H7 (cell line): ENCODE results near the gene FSTL4. TPM values are rescaled to one million over a fixed set of nuclear protein-coding genes. Genes with fewer than 3 reads are reported as not detected.

ENCODE experiments used
- DNase-seq: peaks from one replicate; pipeline ENCODE4 v3.0.0; 2012
- H3K27me3 ChIP-seq: 2 replicates; pipeline ENCODE4 v1.6.0; 2011; ENCODE audit warnings: mild to moderate bottlenecking, low read length; ENCODE audit not compliant: control insufficient read depth, insufficient read depth
- H3K36me3 ChIP-seq: replicated peaks from 2 replicates; pipeline ENCODE4 v1.5.1; 2011; ENCODE audit warnings: low read length; ENCODE audit not compliant: control insufficient read depth, insufficient read depth
- H3K4me3 ChIP-seq: 2 replicates; pipeline ENCODE4 v1.5.1; 2011; ENCODE audit warnings: low read depth, mild to moderate bottlenecking, control low read depth, low read length, moderate library complexity; ENCODE audit not compliant: insufficient read depth
- total RNA-seq: library from RNA; depleted of rRNA; stranded (reverse); fragments of >200 nt; shearing (Covaris generic); gene quantifications from 2 replicates; pipeline ENCODE4 v1.2.3, GENCODE V29; 2014

FSTL4 gene
- total RNA-seq, 1 experiment from 2014 or later: 2.4 TPM

GRCh38 chr5:133155326-133155969, 456.9 kb downstream of the FSTL4 start:
- no peak overlapping the region for H3K4me3 ChIP-seq
- H3K36me3 ChIP-seq: no peaks in the 10 kb centered on the region
- DNase-seq: no peak
- no peaks in the 10 kb centered on the region for H3K27me3 ChIP-seq

- H3K36me3 ChIP-seq: no peaks in the 10 kb centered on the region
- no peak overlapping the region for H3K4me3 ChIP-seq
- H3K27me3 ChIP-seq: no peaks in the 10 kb centered on the region
- no peak for DNase-seq
These were observed 457.9 kb downstream of the FSTL4 start for GRCh38 chr5:133154274-133155075.

- Histone ChIP-seq H3K36me3 (no peaks in the 10 kb centered on the region), H3K27me3 (no peaks in the 10 kb centered on the region), H3K4me3 (no peak overlapping the region)
- no peak for DNase-seq
These were observed 461.3 kb downstream of the FSTL4 start for GRCh38 chr5:133150909-133151544.

- DNase-seq: no peak
- Histone ChIP-seq H3K36me3 (no peaks in the 10 kb centered on the region), H3K4me3 (no peak overlapping the region), H3K27me3 (no peaks in the 10 kb centered on the region)
These were observed 463.0 kb downstream of the FSTL4 start for GRCh38 chr5:133149345-133149744.

GRCh38 chr5:133147815-133148567, 464.4 kb downstream of the FSTL4 start:
- no peaks in the 10 kb centered on the region for H3K36me3 ChIP-seq
- DNase-seq: no peak
- no peak overlapping the region for H3K4me3 ChIP-seq
- no peaks in the 10 kb centered on the region for H3K27me3 ChIP-seq

- Histone ChIP-seq H3K27me3 (no peaks in the 10 kb centered on the region), H3K4me3 (no peak overlapping the region), H3K36me3 (no peaks in the 10 kb centered on the region)
- no peak for DNase-seq
These were observed 464.9 kb downstream of the FSTL4 start for GRCh38 chr5:133147411-133147810.
